Vagina (tissue), 2 donors: ENCODE measurements around the gene SCO2.

Experiments
- CTCF ChIP-seq, 3 experiments: fragments of 450-650 bp in 2 of 3; fragments of 200-600 bp in 1 of 3; sonication (generic) in 1 of 3; IDR thresholded peaks; one replicate each; pipeline ENCODE4 v1.5.1; 2017 to 2019; ENCODE audit warnings: antibody characterized with exemption in 3 of 3, mild to moderate bottlenecking in 2 of 3, moderate library complexity in 2 of 3
- POLR2A ChIP-seq, 2 donors: fragments of 450-650 bp; IDR thresholded peaks; one replicate each; pipeline ENCODE4 v1.6.1; 2017; ENCODE audit warnings: antibody characterized with exemption in 2 of 2, mild to moderate bottlenecking in 2 of 2, moderate library complexity in 2 of 2

GRCh38 chr22:50574383-50574755 lies 49.0 kb upstream of the SCO2 start:
- no peak for TF ChIP-seq CTCF (IDR thresholded peaks at IDR 0.05)
- TF ChIP-seq POLR2A (IDR thresholded peaks at IDR 0.05), result no peak
